ENCODE measurements around the gene DLX1.
"Not testable (repeated sequence)": the region's sequence is repeated elsewhere in the genome, so short reads cannot be mapped to it uniquely, and the experiment has no call there.

The DLX1 gene

DNA sequence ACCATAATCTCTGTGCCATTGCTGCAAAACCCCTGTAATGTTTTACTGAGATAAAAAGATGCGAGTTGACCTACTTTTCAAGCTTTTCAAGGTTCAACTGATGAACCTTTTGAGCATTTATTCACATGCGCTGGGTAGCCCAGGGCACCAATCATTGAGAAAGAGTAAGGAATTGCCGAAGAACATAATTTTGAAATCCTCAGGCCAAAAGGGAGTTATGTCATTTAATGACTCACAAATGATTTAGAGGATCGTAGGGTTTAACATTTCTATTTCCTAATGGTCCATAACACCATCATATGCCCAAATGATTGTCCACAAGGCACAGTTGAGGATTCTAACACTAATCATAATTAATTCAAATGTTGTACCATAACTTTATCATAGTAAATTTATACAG lies 20.2 kb upstream of the DLX1 start:
- no peak for DNase-seq (ENCODE audit: low read depth in 2 of 2)

DNA sequence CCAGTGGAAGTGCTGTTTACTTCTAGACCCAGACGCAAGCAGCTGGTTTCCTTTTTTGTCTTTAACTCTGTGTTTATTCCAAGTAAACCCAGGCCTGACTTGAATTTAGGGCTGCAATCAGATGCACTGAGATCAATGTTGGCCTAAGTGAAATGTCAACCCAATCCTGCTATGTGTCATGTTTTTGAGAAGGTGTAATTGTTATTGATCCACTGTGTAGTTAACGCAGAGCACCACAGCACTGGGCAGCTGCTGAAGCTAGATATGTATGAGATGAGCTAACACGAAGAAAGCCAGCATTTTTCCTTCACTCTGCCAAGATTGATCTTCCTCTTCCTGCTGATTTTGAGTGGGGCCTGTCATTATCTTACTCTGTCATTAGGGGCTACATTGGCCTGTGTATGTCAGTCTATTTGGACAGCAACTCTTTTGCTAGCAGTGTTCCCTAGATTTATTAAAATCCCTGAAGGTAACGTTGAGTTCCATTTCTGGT lies 18.9 kb upstream of the DLX1 start:
- no peak for DNase-seq (ENCODE audit: low read depth in 2 of 2)

DNA sequence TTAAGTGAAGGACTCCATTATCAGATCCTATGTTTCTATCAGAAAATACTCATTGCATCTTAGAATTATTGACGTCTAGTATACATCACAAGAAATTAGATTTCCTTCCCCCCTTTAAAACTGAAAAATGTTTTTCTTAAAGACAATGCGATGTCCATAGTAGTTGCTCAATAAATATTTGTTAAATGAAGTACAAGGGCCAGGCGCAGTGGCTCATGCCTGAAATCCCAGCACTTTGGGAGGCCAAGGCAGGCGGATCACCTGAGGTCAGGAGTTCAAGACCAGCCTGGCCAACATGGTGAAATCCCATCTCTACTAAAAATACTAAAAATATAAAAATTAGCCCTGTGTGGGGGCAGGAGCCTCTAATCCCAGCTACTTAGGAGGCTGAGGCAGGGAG lies 17.4 kb upstream of the DLX1 start:
- not testable (repeated sequence) for DNase-seq (ENCODE audit: low read depth in 2 of 2)

DNA sequence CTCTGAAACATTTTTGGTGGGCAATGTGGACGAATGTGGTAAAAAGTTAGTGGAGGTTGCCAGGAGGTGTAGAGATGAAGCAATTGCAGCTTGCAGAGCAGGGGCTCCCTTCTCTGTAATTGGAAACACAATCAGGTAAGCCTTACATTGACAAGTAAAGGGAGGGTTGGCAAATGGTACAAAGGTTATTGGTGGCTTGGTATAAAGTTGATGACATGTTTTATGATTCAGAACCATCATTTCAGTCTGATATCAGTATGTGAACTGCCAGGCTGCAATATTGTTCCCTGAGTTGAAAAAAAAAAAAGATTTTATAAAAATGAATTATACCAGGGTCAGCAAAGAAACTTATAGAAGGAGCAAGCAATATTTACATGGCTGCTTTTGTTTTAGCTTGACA lies 14.4 kb upstream of the DLX1 start:
- DNase-seq (ENCODE audit: low read depth in 2 of 2) = no peak

DNA sequence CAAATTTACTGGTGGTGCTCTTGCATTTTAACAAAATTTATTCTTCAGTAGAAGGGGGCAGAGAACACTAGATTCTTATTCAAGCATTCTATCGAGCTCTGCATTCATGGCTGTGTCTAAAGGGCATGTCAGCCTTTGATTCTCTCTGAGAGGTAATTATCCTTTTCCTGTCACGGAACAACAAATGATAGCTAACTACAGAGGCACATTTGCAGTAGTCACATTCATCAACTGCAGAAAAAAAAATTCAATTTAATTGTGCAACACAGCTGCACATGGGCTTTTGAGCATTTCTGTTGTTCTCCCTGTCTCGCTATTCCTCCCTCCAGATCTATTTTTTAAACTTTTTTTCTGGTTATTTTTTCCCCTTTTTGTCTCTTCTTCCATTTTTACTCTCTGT lies 13.0 kb upstream of the DLX1 start:
- DNase-seq (ENCODE audit: low read depth in 2 of 2) = no peak

DNA sequence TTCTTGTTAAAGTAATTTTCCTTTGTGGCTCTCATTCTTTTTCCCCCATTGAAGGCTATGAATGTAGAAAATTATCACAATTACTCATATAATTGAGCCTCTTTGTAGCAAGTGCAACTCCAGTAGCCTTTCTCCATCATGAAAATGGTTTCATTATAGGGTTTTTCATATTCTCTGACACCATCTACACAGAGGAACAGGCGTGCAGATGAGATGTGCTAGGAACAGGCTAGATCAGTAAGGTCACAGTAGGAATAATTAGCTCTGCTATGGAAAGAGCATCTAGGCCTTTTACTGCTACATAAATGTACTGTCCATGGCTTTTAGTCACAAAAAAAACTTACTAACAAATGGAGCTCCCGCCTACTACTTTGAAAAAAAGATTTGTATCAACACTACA lies 12.6 kb upstream of the DLX1 start:
- no peak for DNase-seq (ENCODE audit: low read depth in 2 of 2)

DNA sequence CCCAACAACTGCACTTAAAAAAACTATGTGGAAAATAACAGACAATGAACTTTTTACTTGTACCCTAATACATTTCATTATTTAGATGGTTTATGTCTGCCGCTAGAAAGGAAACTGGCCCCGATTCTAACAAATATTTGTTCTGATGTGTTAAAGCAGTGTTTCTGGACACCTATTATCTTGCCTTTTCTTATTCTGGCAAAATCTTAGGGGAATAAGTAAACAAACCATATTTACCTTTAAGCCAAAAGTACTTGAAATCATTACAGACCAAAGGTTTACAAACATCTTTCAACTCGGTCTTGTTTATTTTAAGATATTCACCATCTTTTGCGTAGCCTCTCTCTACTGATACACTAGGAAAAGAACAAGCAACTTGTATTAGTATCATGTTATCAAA lies 11.8 kb upstream of the DLX1 start:
- no peak for DNase-seq (ENCODE audit: low read depth in 2 of 2)

DNA sequence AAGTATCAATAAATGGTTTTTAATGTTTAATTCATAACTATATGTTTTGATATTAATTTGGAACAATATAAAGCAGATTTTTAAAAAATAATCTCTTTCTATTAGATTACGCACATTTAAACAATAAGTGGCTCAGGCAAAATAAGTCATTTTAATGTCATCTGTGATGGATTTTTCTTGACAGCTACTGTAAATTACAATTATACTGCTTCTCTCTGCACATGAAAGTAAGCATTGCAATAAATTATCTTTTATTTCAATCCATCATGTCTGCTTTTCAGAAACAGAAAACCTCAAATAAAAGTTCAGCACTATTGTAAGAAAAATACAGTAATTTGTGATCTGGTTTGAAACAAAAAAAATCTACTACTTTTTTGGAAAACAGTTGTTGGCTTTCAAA lies 11.1 kb upstream of the DLX1 start:
- no peak for DNase-seq (ENCODE audit: low read depth in 2 of 2)

DNA sequence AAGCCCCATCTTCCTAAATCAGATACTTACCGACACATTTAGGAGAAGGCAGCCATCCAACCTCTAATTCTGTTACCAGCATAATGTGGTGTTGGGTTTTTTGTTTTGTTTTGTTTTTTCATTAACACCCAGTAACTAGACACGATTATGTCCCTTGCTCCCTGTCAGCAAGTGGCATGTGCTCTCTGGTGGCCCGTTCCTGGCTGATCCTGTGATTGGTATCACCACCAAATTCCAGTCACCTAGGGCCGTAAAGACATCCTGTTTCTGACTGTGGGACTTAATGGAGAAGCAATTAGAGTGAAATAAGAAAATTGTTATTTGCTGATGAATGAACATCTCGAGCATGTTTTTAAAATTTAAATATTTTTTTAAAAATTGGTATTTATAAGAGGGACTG lies 5.9 kb upstream of the DLX1 start:
- DNase-seq (ENCODE audit: low read depth in 2 of 2) = no peak

DNA sequence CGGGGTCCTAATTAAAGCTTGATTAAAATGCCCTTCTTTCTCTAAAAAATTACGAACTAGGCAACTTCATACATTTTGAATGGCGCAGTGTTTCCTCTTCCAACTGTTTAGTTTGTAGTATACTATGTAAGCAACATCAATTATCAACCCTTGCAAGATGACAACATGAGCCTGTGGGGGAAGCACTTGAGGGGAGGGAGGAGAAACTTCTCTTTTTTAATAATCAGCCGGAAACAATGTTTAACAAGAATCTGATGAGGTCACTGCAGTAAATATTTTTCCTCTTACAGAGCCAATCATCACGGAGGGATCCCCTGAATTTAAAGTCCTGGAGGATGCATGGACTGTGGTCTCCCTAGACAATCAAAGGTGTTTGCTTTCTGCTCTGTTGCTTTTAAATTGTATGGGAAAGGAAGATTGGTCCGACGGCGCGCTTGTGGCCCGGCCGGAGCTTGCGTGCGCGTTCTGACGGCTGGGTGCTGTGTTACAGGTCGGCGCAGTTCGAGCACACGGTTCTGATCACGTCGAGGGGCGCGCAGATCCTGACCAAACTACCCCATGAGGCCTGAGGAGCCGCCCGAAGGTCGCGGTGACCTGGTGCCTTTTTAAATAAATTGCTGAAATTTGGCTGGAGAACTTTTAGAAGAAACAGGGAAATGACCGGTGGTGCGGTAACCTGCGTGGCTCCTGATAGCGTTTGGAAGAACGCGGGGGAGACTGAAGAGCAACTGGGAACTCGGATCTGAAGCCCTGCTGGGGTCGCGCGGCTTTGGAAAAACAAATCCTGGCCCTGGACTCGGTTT lies 5.3 kb upstream of the DLX1 start:
- DNase-seq (ENCODE audit: low read depth in 2 of 2) = no peak

DNA sequence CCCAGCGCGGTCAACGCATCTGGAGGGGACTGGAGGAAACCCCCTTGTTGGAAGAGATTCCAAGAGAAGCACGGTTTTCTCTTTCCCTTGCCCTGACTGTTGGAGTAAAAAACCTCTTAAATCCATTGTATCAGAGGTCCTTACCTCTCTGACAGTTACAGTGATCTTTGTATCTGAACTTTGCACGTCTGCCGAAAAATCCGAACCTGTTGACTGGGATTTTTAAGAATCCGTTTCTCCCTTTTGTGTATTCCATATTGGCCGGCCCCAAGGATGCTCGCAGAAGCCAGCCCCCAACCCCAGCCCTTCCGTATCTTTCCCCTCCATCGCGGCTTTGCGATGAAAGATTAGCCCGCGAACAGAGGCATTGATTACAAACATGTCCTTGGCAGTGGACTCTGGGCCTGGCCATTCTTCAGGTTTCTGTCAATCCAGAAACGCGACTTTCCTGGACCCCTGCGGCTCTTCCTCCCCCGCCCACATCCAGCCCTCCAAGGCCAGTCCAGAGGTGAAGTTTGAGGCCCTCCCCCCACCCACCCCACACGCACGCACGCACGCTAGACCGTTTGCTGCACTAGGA lies 4.6 kb upstream of the DLX1 start:
- DNase-seq (ENCODE audit: low read depth in 2 of 2) = no peak

DNA sequence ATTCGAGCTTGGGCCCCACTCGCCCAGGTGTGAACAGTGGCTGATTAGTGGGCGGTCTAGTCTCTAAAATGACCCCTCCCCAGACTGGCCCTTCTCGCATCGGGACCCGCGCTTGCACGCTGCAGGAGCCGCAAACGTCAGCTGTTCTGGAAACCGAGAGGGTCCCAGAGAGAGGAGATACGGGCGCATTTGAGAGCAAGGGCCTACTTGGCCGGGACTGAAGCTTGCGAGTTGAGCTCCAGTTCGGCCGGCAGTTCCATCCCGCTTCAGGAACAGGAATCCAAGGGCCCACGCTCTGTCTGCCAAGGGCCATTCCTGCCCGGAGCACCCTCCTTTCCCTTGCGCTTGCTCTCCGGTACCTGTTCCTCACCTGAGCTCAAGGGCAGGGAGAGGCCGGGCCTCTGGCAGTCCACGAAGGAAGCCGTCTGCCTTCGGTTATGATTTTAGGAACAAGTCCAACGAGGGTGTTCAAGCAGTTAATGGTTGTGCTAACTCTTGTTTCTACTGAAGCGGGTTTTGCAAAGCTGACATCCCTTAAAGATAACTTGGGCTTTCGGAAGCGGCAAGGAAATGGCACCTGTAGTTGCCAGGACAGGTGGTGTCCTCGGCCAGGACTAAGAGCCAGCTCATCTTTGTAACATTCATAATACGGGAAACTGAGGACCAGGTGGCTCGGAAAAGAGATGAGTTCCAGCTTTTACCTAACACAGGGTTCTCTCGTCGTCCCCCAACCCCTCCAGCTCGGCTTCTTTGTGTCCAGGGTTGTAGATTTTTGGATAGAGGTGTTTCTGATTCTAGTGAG lies 3.9 kb upstream of the DLX1 start:
- no peak for DNase-seq (ENCODE audit: low read depth in 2 of 2)

DNA sequence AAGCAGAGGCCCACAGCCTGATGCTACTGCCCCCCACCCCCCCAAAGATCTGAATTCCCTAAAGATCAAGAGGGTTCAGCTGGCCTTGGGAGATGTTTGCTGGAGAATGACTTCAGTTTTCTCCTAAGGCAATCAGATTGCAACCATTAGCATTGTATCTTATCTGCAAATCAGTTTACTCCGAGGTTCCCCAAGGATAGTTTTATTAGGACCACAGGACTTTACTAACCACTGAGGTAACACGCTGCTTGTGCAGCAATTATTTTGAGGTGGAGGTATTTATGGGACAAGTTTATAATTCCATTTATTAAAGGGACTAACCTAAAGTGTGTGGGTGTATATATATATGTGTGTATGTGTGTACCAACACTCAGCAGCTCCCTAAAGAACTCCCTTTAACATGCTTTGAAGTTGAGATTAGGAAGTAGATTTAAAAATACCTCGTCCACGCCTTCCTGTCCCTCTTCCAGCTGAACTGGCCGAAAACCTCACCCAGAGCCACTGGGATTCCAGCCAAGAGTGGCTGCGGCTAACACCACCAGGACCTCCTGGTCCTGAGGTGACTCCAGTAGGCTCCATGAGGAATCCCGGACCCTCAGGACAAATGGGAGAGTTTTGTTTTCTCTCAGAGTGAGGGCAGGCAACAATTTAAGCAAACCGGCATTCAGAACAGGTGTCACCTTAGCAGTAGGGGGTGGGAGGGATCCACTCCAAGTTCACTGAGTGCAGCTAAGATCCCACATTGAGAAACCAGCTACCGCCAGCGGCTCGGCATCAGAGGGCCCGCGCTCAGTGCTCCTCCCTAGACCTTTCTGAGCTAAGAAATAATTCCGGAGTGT lies 3.0 kb upstream of the DLX1 start:
- DNase-seq (ENCODE audit: low read depth in 2 of 2) = no peak

DNA sequence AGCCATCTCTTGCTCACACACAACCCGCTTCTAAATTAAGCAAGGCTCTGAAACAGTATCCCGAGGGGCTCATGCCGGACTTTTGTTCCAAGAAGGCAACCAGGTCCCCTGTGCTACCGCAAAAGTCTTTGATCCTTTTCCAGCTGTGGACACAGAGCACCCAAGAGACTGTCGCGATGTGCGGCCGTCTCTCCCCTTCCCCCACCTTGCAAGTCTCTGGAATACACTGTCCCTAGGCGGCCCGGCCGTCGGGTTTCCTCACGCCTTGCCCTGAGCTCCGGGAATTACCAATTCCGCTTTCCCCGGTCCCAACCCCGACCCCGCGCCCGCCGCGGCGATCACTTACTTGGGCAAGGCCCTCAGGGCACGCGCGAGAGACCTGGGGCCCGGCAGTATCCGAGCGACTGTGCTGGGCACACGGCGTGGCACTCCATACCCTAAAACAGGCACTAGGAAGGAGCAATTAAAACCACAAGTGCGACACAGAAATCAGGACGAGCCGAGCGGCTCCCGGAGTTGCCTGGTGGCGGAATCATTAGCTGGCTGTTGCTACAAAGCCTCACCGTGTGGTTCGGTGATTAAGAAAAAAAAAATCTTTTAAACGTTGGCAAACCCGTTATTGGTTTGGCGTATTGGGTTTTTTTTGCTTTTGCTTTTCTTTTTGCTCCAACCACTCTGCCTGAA lies 2.2 kb upstream of the DLX1 start:
- DNase-seq (ENCODE audit: low read depth in 2 of 2) = no peak

DNA sequence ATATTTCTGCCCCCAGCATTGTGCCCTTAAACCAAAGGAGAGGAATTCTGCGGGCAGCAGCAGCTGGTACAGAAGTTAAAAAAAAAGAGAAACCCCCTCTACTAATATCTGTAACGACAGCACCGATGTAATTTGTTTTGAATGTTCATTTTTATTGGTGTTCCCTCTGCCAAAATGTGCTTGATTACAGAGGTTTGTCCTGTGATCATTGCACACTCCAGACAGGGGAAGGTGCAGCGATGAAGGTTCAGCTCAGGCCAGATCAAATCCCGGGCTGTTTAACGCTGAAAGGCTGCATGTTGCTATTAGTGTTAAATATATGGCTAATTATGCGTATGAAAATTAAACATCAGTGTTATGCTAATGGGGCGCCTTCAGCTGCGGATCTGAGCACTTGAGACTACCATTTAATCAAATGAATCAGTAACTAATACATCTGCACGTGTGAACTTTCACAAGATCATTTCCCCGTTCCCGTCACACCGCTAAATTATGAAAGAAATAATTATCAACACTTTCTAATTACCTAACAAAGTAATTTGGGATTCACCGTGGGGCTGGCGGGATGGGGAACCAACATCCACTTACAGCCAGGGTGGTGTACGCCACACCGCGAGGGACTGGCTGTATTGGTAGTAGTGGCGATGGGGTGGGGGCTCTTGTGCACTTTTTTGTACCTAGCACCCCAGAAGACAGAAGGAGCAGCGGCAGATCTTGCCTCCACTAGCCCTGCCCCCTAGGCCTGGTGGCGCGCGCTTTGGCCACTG lies 1.5 kb upstream of the DLX1 start:
- no peak for DNase-seq (ENCODE audit: low read depth in 2 of 2)

DNA sequence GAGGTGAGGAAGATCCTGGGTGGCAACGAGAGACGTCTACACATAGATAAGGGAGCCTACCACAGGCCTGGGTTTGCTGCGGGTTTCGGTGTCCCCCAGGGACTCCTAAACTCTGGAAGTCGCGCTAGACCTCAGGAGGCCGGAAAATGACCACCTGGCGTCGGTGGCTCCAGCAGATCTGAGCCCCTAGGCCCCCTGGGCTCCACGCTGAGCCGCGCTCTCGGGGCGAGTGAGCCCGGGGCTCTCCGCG lies 987 bp upstream of the DLX1 start:
- DNase-seq (ENCODE audit: low read depth in 2 of 2) = no peak

DNA sequence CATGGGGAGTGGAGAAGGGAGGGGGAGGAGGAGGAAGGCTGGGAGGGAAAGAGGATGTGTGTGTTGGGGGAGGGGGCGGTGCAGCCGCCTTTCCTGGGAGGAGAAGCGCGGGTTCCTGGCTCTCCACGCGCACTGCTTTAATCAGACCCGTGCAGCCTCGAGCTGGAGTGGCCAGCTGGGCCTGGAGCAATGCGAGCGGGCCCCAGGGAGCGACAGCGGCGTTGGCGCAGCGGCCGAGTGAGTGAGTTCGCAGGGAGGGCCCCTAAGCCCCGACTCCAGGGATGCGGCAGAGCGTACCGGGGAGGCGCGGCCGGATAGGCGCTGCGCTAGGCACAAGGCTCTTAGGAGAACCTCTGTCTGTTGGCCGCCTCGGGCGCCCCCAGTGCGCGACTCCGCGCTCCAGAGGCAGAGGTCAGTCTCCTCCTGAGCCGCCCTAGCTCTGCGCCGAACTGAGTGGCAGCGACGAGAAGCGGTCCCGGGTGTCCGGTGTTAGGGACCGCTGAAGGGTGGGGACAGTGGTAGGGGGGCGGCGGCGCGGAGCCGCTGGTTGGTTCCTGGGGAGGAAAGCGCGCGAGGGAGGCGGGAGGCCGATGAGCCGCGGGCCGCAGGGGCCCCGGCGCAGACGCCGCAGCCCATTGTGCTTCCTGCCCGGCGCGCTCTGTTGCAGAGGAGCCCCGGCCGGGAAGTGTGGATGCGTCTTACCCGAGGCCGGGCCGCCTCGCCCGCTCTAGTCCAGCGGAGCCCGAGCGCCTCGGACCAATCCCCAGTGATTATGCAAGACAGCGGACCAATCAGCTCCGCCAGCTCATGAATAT lies 455 bp upstream of the DLX1 start:
- no peak for DNase-seq (ENCODE audit: low read depth in 2 of 2)

DNA sequence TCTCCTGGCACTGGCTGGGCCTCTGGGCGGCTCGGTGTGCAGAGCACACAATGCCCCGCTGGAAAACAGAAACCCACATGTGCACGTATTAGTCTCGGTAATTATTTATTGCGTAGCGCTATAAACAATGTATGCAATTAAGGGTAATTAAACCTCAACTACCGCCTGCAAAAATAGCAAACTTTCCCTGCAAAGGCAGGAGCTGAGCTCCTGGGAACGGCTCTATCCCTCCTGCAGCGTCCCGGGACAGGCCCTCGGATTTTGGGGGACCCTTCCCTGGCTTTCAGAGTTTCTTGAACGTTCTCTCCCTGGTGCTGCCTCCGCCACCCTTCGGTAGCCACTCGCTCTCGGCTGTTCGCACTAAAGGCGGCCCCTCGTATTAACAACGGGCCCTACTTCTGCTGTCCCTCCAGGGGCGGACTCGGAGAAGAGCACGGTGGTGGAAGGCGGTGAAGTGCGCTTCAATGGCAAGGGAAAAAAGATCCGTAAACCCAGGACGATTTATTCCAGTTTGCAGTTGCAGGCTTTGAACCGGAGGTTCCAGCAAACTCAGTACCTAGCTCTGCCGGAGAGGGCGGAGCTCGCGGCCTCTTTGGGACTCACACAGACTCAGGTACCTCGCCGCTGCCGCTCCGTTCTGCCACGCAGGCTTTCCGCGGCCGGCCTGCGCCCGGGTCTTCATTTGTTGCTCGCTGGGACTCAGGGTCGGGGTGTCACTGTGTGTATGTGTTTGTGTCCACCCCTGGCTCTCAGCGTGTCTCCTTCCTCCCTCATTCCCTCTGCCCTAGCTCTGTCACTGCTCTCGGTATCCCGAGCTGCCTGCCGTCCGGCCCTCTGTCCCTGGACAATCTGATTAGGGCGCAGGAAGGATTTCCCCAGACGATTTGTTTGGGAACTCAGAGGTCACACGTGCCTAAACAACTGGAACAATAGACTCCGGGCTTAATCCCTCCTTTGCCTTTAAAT lies 1.2 kb downstream of the DLX1 start:
- DNase-seq (ENCODE audit: low read depth in 2 of 2) = no peak

All from stimulated activated CD4-positive, alpha-beta T cell treated with anti-CD3 and anti-CD28 coated beads, Interleukin-1b, Interleukin-23, amount 100 ng/mL, for 1 hour (primary cell).